DND-41 (cell line): ENCODE data around the gene S100PBP.

Experiments
- CTCF ChIP-seq: IDR thresholded peaks from 2 replicates; pipeline ENCODE4 v1.5.1; 2012; ENCODE audit warnings: borderline replicate concordance, low read length, moderate library complexity, mild to moderate bottlenecking; ENCODE audit not compliant: poor library complexity, severe bottlenecking; ENCODE audit errors: extremely low read depth
- EZH2 ChIP-seq: IDR thresholded peaks from 3 replicates; pipeline ENCODE4 v1.6.1; 2012; ENCODE audit warnings: borderline replicate concordance, low read depth, mild to moderate bottlenecking, moderate library complexity, low read length, inconsistent platforms; ENCODE audit not compliant: severe bottlenecking

- no peak for TF ChIP-seq CTCF
- no peak for TF ChIP-seq EZH2
Measured at GRCh38 chr1:32830092-32830852, 12.8 kb downstream of the S100PBP start.
